Stimulated activated naive CD4-positive, alpha-beta T cell treated with Interleukin-2 at 50 U/mL for 16 hours (primary cell): ENCODE data around the gene POC1B.

Source experiments
- DNase-seq: peaks from one replicate; lab custom pipeline; 2025; lab: John Stamatoyannopoulos, UW

The POC1B gene

GRCh38 chr12:89389755-89390661 is 135.8 kb downstream of the POC1B start:
- no peak for DNase-seq

GRCh38 chr12:89386138-89386537 is 139.7 kb downstream of the POC1B start:
- no peak for DNase-seq

DNA sequence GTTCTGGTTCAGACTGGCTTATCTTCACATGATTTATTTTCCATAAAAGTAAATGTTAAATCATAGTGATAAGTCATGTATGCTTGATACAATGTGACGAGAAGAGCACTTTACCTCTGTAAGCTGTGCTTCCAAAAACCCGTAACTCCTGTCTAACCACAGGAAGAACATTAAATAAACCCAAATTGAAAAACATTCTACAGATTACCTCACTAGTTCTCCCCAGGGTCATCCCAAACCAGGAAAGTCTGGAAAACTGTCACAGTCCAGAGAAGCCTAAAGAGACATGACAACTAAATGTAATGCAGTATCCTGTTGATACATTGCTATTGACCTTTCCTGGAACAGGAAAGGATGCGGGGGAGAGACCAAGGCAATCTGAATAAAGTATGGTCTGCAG is 141.0 kb downstream of the POC1B start:
- no peak for DNase-seq

GRCh38 chr12:89384050-89384758 is 141.6 kb downstream of the POC1B start:
- DNase-seq: no peak

GRCh38 chr12:89383235-89384049 is 142.4 kb downstream of the POC1B start:
- DNase-seq: no peak

DNA sequence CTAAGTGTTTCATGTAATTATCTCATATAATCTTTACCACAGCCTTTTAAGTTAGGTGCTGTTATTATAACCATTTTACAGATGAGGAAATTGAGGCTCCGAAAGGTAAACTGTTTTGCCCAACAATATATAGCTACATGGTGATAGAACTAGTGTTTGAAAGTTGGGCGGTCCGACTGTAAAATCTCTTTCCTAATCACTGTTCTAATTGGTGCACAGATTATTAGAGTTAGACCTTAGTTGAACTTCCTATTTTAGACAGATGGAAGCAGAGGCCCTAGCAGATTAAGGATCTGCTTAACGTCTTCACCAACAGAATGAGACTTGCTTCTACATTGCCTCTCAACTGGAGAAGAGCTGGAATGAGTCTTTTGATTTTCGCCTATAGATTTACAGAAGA is 143.5 kb downstream of the POC1B start:
- DNase-seq: no peak

DNA sequence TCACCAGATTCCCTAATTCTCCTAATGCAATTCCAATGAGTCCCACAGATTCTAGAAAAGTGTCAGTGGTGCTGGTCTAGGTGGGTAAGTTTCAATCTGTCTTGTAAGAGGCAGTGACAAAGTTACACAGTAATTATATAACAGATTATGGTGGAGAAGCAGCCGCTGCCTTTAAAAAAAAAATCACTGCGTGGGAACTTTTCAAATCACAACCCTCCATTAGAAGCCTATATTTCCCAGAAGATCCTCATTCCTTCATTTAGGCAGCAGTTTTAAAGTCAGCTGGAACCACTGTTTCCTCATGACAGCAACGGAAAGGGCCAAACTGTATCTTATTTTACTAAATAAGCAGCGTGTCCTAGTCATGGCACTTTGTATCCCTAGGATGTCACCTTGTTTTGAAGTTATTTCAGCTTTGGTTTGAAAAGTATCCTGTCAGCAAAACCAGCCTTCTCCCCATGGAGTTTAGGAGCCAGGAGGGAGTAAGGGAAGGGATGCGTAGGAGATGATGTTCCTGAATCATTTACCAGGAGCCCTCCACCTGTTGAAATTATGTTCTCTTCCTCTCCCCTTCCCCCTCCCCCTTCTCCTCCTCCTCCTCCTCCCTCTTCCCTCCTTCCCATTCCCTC is 145.9 kb downstream of the POC1B start:
- DNase-seq: no peak

GRCh38 chr12:89379148-89379838 is 146.6 kb downstream of the POC1B start:
- no peak for DNase-seq

DNA sequence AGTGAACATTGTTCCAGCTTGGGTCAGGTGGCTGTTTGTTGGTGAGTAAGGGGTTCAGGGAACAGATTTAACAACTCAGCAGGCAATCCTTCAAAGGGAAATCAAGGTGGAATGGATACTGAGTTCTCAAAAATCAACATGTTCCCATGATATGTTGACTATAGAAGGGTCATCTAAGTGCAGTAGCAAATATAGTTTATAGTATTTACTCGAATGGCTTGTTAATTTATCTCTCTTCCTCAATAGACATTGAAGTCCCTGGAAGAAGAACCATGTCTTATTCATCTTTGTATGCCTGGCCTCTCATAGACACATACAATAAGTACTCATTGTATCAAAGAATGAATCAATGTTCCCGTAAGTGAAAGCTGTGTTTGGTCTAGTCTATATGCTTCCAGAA is 149.0 kb downstream of the POC1B start:
- DNase-seq: no peak

GRCh38 chr12:89376202-89376529 is 149.7 kb downstream of the POC1B start:
- no peak for DNase-seq

- DNase-seq: no peak
Observed at GRCh38 chr12:89373763-89374572, 151.9 kb downstream of the POC1B start.

DNA sequence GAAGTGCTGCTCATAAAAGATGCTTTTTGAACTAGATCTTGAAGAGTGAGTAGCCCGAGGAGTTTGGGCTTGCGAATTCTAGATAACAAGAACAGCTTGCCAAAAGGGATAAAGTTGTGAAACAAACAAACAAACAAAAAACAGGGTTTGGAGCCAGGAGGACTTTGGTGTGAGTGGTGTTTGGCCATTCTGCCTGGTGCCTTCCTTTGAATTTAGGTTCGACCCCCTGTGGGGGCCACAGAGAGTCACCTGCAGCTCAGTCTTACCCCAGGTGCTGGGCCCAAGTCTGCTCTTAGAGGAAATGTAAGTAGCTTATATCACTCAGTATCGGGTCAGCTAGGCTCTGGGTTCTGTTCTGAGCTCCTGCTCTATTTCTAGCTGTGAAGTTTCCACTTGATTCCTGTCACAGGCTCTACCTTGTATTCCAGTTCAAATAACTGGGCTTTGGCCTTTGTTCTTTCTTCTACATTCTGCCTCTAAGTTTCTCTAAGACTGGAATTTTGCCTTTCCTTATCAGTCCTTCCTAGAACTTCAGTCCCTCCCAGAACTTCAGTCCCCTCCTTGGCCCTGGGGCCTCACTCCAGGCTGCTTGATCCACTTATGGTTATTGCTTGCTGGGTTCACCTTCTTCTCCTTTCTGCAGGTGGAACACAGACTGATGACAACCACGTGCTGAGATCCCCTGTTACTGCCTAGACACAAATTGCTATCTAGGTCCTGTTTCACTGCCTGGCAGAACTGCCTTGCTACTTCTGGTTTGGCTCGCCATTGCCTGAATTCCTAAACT is 153.1 kb downstream of the POC1B start:
- DNase-seq: no peak

- no peak for DNase-seq
Observed at GRCh38 chr12:89370850-89371249, 155.0 kb downstream of the POC1B start.

DNA sequence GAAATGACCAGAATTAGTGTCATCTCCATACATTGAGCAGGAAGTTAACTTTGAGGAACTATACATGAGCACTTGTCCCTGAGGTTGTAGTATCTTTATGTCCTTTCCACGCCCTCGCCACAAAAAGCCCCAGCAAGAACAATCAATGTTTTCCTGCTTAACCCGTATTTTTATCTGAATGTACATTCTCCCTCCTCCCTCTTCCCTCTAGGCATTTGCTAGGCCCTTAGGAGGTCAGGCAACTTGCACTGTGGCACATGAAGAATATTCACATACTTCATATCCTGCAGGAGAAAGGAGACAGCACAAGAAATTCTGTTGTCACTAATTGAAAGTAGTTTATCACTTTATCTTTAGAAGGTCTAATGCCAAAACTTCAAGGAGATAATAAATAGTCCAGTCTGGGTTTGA is 155.4 kb downstream of the POC1B start:
- DNase-seq: no peak
